Epithelial cell of esophagus (primary cell): ENCODE data around the gene ADD3.

Source experiments
- DNase-seq: peaks from one replicate; pipeline ENCODE4 v3.0.0; 2010; ENCODE audit warnings: low read depth
- H3K4me3 ChIP-seq: 2 replicates; pipeline ENCODE4 v1.5.1; 2011; ENCODE audit warnings: mild to moderate bottlenecking, low read length, control low read depth
- CTCF ChIP-seq: IDR thresholded peaks from 2 replicates; pipeline ENCODE4 v1.5.1; 2011; ENCODE audit warnings: low read depth, mild to moderate bottlenecking, low read length, control low read depth, inconsistent platforms; ENCODE audit not compliant: insufficient read depth; ENCODE audit errors: missing control alignments

The ADD3 gene

GRCh38 chr10:110150981-110151380 lies 143.2 kb downstream of the ADD3 start:
- no peak for DNase-seq
- no peak for TF ChIP-seq CTCF

DNA sequence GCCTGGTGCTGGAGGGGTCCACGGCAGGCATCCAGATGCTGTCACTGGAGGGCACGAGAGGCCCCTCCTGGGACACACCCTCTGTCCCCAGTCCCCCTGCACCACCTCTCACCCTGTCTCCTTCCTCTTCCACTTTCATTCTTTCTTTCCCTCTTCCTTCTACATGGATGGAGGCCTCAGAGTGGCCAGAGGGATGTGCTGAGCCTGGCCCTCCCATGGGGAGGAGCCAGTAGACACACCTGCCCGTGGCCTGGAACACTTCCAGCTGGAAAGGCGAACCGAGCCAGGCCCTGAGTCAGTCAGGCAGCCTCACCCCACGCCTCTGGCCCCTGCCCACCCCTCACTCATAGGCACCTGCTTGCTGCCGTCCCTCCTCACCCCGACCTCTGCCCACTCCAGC lies 143.7 kb downstream of the ADD3 start:
- peak; percentile 83 for DNase-seq
- no peak for TF ChIP-seq CTCF
- H3K4me3 ChIP-seq: no peak overlapping the region

More at GRCh38 chr10:110150981-110151380, 143.2 kb downstream of the ADD3 start:
- H3K4me3 ChIP-seq: no peak overlapping the region

GRCh38 chr10:110151971-110152370 lies 144.2 kb downstream of the ADD3 start:
- H3K4me3 ChIP-seq: no peak overlapping the region
- no peak for TF ChIP-seq CTCF
- no peak for DNase-seq

DNA sequence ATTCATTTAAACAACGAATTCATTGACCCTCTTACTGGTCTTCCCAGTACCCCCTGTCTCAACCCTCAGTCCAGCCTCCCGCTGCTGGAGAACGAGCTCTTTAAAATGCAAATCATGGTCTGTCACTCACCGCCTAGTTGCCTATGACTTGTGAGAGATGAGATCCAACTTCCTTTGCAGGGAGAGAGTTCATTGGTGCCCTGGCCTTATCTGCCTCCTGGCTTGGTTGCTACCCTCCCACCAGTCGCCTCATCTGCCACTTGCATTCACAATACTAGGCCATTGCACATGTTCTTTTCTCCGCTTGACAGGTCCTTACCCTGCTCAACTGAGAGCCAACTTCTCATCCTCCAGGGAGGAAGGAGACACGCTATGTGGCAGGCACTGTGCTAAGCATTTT lies 145.6 kb downstream of the ADD3 start:
- no peak overlapping the region for H3K4me3 ChIP-seq
- DNase-seq: no peak
- TF ChIP-seq CTCF: no peak

DNA sequence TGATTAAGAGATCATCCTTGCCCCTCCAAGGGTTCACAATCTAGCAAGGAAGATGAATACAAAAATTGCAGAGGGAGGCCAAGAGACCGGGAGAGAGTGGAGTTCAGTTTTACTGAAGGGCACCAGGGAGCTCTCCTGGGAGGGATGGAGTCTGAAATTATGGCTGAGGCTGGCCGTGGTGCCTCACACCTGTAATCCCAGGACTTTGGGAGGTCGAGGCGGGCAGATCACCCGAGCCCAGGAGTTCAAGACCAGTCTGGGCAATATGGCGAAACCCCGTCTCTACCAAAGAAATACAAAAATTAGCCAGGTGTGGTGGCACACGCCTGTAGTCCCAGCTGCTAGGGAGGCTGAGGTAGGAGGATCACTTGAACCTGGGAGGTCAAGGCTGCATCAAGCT lies 148.3 kb downstream of the ADD3 start:
- no peak for DNase-seq
- no peak for TF ChIP-seq CTCF
- no peak overlapping the region for H3K4me3 ChIP-seq

DNA sequence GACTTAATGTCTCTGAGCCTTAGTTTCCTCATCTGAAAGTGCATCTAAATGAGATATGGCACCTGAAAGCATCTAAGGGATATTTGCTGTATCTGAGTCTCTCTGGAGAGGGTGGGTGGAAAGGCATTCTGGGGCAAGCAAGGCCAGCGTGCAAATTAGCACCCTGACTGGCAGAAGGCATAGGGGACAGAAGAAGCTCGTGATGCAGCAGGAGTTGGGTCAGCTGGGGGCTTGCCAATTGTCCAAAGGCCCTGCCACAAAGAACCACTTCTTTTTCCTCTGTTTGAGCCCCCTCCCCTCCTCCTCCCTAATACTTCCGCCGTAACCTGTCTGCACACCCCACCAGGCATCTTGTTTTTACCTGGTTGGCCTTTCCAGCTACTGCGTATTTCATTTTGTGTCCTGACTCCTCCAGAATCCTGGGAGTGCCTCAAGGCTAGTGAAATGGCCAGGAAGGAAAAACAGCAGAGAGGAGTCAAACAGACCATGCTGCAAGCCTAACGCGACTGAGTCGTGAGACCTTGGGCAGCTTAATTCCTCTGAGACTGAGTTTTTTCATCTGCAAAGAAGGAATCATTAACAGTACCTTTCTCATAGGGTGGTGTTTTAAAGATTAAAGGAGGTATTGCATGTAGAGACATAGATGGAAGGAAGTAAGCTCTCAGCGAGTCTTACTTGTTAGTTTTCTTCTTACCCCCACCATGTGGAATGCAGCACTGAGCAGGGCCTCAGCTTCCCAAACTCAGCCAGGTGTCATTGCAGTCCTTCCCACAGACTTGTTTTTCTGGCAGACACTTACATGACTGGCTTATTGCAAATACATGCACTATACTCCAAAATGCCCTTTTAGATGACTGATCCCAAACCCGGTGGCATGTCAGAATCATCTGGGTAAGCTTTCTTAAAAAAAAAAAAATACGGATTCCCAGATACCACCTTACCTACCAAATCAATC lies 150.5 kb downstream of the ADD3 start:
- DNase-seq: no peak
- TF ChIP-seq CTCF: no peak
- no peak overlapping the region for H3K4me3 ChIP-seq

DNA sequence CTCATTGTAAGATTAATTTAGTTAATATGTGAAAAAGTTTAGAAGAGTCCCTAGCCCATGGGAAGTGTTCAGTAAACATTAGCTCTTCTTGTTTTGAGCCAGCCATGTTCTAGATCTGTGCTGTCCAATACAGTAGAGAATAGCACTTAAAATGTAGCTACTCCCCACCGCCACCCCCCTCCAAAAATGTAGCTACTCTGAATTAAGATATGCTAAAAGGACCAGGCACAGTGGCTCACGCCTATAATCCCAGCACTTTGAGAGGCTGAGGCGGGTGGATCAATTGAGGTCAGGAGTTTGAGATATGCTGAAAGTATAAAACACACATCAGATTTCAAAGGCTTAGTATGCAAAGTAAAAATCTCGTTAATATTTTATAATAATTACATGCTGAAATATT lies 152.3 kb downstream of the ADD3 start:
- H3K4me3 ChIP-seq: no peak overlapping the region
- TF ChIP-seq CTCF: no peak
- DNase-seq: no peak
